Thyroid gland (tissue), 4 donors: ENCODE data around the gene PLD6.

Experiments
- POLR2A ChIP-seq, 2 donors: fragments of 450-650 bp; IDR thresholded peaks; one replicate each; pipeline ENCODE4 v1.6.1; 2017; ENCODE audit warnings: antibody characterized with exemption in 2 of 2, mild to moderate bottlenecking in 2 of 2, moderate library complexity in 1 of 2
- TF ChIP-seq, protein P1 (sequence below), 6 experiments: fragments of 200-600 bp in 3 of 6; fragments of 450-650 bp in 3 of 6; sonication (generic) in 3 of 6; IDR thresholded peaks; one replicate each; pipeline ENCODE4 v1.5.1; 2016 to 2019; ENCODE audit warnings: antibody characterized with exemption in 6 of 6, mild to moderate bottlenecking in 2 of 6, inconsistent platforms in 1 of 6, moderate library complexity in 1 of 6

DNA sequence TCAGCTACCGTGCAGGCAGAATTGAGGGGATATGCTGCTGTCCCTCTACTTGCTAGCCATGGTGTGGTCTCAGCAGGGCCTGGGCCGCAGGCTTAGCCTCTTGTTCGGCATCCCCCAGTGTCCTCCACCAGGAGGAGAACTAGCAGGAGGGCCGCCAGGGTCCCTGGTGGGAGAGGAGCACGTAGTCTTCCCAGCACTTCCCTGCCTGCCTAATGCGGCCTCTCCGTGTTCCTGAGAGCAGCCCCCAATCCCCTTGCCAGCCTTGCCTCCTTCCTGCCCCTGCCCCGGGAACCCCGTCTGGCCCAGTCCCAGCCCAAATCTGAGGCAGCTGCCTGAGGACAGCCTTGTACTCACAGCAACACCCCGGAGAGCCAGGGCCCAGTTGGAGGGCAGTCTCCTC lies 38.1 kb downstream of the PLD6 start:
- TF ChIP-seq, protein P1, sequence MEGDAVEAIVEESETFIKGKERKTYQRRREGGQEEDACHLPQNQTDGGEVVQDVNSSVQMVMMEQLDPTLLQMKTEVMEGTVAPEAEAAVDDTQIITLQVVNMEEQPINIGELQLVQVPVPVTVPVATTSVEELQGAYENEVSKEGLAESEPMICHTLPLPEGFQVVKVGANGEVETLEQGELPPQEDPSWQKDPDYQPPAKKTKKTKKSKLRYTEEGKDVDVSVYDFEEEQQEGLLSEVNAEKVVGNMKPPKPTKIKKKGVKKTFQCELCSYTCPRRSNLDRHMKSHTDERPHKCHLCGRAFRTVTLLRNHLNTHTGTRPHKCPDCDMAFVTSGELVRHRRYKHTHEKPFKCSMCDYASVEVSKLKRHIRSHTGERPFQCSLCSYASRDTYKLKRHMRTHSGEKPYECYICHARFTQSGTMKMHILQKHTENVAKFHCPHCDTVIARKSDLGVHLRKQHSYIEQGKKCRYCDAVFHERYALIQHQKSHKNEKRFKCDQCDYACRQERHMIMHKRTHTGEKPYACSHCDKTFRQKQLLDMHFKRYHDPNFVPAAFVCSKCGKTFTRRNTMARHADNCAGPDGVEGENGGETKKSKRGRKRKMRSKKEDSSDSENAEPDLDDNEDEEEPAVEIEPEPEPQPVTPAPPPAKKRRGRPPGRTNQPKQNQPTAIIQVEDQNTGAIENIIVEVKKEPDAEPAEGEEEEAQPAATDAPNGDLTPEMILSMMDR (IDR thresholded peaks at IDR 0.05): no peak
- TF ChIP-seq POLR2A (IDR thresholded peaks at IDR 0.05): no peak
